Measurements from ENCODE around the gene ZSCAN10.

ZSCAN10 gene

DNA sequence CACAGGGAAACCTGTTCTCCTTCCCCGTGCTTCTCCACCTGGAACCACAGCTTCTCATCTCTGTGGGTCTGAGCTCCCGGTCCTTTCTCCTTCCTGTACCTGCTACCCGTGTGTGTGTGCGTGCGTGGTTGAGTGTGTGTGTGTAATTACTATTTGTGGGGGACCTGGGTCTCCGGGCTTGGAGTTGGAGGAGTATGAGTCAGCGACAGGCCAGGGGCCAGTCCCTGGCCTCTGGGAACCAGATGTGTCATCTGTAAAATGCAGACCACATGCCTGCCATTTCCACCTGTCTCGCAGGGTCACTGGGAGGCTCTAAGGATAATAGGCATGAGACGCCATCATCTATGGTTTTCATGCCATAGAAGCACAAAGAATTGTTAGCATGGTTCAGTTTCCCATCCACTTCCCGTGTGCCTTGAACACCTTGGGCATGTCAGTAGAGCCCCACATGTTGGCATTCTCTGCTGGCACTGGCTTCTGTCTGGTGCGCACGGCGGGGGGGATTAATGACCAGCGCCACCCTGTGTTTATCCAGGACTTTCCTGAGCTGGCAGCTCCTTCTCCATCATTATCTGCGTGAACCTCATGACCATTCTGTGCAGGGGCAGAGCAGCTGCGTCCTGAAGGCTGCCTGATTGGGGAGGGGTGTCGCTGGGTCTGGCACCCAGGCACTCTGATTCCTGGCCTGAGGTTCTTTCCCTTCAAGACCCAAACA is 14.8 kb upstream of the ZSCAN10 start:
- DNase-seq (ENCODE audit: low read depth, low spot score) = no peak
- no peak overlapping the region for H3K4me3 ChIP-seq (ENCODE audit: low read length)

GRCh38 chr16:3112881-3113574 is 13.9 kb upstream of the ZSCAN10 start:
- DNase-seq (ENCODE audit: low read depth, low spot score) = no peak

DNA sequence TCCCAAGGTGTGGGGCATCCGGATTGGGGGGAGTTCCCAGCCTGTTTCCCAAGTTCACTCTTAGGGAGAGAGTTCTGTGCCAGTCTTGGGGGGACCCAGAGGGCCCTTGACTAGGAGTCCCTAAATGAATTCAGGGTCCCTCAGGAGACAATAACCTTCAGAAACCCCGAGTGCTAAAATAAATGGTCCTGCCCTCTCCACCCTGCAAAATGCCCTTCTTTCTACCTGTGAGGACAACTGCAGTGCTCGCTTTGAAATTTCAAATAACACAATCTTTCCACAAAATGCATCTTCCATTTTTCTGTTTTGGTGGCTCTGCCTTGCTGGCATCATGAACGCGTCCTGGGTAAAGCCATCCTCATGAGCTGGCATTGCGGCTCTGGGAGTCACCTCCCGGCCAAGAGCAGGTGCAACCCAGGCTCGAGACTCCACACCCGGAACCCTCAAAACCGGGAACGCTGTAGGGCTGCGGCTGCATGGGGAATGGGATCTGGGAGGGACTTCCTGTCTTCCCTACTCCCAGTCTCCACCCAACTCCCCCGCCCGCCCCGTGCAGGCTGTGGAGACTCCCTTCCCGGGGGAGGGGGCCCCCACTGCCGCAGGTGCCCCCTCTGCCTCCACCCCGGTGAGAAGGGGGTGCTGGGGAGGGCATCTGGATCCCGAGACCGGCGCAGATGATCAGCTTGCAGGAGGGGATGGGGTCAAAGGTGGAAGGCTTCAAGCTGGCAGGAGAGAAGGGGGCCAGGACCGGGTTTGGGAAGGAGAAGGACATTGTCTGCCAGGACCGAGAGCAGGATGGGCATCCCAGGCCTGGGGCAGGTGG is 13.2 kb upstream of the ZSCAN10 start, which contains the start of gene ZNF205:
ZNF205 (plus strand) TSS at position 529 of the 823 bp plus-strand sequence. CDS start 845 bp downstream, outside the sequence.
- H3K4me3 ChIP-seq (ENCODE audit: low read length) = no peak within 1 kb of the TSS
- no peak for DNase-seq (ENCODE audit: low read depth, low spot score)

More at GRCh38 chr16:3112881-3113574, 13.9 kb upstream of the ZSCAN10 start:
- H3K4me3 ChIP-seq (ENCODE audit: low read length) = no peak overlapping the region

- peak overlapping the region; percentile 60 for H3K4me3 ChIP-seq (ENCODE audit: low read length)
- DNase-seq (ENCODE audit: low read depth, low spot score) = peak; percentile 60
Observed at GRCh38 chr16:3106205-3106928, 7.3 kb upstream of the ZSCAN10 start.

GRCh38 chr16:3101841-3102470 is 2.9 kb upstream of the ZSCAN10 start:
- DNase-seq (ENCODE audit: low read depth, low spot score) = no peak
- no peak overlapping the region for H3K4me3 ChIP-seq (ENCODE audit: low read length)

- no peak overlapping the region for H3K4me3 ChIP-seq (ENCODE audit: low read length)
- peak; percentile 49 for DNase-seq (ENCODE audit: low read depth, low spot score)
Observed at GRCh38 chr16:3101018-3101840, 2.1 kb upstream of the ZSCAN10 start.

DNA sequence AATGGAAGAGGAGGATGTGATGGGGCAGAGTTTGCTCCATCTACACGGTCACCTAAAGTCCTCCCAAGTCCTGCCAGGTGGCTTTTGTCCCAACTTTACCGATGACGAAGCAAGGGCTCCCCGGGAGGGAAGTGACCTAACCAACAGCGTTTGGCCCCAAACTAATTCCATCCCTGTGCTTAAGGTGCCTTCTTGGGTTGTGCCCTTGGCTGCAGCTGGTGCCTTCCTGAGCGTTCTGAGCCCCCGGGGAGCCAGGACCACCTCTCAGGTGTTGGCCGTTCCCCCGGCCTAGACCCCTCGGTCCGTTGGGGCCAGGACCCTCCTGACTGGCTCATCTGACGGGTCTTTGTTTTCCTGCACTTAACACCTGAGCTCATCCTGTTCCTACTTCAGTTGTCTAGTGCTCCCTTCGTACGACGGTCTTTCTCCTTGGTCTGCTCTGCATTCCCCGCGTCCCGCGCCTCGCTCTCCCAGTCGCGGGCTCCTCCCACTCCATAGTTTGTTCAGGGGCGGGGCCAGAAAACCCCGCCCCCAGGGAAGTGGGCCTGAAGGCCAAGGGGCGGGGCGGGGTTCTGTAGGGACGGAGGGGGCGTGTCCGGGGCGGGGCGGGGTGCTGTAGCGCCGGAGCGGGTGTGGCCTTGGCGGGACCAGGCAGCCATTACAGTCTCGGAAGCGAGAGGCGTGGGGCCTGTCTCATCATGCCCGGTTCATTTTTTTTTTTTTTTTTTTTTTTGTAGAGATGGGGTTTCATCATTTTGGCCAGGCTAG is 822 bp upstream of the ZSCAN10 start:
- H3K4me3 ChIP-seq (ENCODE audit: low read length) = peak overlapping the region; percentile 32
- peak; percentile 83 for DNase-seq (ENCODE audit: low read depth, low spot score)

DNA sequence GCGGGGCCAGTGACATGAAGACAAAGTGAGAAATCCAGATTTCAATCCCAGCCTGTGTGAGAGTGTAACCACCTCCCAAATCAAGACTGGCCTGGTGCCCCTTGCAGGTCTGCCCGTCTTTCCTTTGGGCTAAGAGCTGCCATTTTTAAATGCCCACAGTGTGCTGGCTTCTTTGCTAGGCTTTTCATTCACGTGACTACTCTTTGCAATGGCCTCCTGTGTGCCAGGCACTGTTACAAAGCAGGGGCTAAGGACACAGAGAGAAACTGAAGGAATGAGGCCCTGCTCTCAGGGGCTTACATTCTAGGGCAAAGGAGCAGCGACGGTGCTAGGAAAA is 269 bp upstream of the ZSCAN10 start:
- no peak overlapping the region for H3K4me3 ChIP-seq (ENCODE audit: low read length)
- DNase-seq (ENCODE audit: low read depth, low spot score) = no peak

DNA sequence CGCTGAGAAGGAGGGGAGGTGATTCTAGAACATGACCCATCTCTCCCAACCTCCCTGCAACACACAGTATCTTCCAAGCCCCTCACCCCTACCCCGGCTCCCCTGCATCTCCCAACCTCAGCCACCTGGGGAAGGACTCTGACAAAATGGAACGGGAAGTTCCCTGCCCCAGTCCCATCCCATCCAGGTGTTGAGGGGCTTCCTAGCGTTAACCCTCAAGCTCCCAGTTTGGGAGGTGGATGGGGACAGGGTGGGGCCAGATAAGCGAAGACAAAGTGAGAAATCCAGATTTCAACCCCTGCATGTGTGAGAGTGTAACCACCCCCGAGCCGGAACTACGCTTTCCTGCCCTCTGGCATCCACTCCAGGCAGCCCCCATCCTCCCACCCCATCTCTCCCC is 1.8 kb downstream of the ZSCAN10 start:
- no peak for DNase-seq (ENCODE audit: low read depth, low spot score)
- H3K4me3 ChIP-seq (ENCODE audit: low read length) = no peak overlapping the region

GRCh38 chr16:3096362-3096761 is 2.7 kb downstream of the ZSCAN10 start:
- no peak for DNase-seq (ENCODE audit: low read depth, low spot score)
- H3K4me3 ChIP-seq (ENCODE audit: low read length) = no peak overlapping the region

DNA sequence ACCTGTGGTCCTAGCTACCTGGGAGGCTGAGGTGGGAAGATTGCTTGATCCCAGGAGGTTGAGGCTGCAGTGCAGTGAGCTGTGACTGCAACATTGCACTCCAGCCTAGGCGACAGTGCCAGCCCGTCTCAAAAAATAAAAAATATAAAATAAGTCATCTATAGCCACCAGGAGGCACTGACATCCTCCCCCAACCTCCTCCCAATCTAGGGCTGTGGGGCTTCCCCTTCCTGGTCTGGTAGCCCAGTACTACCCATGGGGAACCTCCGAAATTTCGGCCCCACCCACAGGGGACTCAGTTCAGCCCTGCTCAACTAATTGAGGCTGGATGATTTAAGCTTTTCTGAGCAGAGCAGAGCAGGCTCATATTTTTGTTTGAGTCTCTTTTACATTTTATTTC is 3.2 kb downstream of the ZSCAN10 start:
- H3K4me3 ChIP-seq (ENCODE audit: low read length) = no peak overlapping the region
- no peak for DNase-seq (ENCODE audit: low read depth, low spot score)

DNA sequence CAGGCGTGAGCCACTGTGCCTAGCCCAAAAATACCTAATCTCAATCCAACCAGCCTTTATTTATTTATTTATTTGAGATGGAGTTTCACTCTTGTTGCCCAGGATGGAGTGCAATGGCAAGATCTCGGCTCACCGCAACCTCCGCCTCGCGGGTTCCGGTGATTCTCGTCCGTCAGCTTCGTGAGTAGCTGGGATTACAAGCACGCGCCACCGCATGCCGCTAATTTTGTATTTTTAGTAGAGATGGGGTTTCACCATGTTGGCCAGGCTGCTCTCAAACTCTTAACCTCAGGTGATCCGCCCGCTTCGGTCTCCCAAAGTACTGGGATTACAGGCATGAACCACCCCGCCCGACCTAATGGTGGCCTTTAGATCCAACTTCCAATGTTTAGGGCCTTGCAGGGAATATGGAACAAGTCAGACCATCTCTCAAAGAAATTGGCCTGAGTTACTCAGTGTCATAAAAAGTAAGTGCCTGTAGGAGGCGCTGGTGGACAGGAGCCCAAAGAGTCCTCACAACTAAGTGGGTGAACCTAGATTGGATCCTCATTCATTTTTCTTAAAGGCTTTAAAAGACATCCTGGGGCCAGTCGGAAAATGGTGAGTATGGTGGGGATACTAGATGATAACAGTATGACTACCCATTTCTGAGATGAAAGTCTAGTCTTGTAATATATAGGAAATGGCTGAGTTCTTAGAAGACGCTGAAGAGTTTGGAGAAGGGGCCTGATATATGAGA is 4.6 kb downstream of the ZSCAN10 start:
- DNase-seq (ENCODE audit: low read depth, low spot score) = peak; percentile 61
- no peak overlapping the region for H3K4me3 ChIP-seq (ENCODE audit: low read length)

DNA sequence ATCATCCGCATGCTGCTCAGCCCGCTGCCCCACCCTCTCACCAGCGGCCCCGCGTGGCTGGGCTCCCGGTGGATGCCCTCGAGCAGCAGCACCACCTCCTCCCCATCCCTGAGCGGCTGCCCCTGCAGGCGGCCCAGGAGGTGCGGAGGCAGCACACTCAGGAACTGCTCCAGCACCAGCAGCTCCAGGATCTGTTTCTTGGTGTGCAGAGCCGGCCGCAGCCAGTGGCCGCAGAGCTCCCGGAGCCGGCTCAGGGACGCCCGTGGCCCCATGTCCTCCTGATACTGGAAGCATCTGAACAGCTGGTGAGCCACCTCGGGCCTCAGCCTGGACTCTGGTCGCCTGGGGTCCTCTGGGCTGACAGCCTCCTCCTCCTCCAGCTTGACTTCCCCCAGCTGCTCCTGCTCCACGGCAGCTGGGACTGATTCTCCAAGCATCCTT is 6.6 kb downstream of the ZSCAN10 start:
- no peak overlapping the region for H3K4me3 ChIP-seq (ENCODE audit: low read length)
- no peak for DNase-seq (ENCODE audit: low read depth, low spot score)

- no peak for DNase-seq (ENCODE audit: low read depth, low spot score)
Observed at GRCh38 chr16:3091551-3091950, 7.5 kb downstream of the ZSCAN10 start.

DNA sequence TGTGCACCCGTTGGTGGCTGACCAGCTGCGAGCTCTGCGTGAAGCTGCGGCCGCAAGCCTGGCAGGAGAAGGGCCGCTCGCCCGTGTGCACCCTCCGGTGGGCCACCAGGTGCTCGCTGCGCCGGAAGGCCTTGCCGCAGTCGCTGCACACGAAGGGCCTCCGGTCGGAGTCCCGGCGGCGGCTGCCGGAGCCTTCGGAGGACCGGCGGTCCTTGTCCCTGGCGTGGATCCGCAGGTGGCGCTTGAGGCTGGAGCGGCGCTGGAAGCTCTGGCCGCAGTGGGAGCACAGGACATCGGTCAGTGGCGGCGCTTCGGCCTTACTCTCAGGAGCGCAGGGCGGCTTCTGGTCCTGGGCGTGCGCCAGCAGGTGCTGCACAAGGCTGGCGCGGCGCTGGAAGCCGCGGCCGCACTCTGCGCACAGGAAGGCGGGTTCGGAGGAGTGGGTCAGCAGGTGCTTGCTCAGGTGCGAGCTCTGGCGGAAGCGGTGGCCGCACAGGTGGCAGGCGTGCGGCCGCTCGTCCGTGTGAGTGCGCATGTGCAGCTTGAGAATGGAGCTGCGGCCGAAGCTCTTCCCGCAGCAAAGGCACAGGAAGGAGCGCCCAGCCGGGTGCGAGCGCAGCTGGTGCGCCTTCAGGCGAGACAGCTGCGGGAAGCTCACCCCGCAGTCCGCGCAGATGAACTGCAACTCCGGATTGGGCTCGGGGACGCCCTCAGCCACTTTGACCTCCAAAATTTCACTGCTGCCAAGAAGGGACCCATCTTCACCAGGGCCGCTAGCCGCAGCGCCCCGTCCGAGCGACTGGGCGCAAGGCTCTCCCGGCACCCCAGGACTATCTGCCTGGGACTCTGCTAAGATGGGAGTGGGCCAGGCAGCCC is 9.1 kb downstream of the ZSCAN10 start:
- DNase-seq (ENCODE audit: low read depth, low spot score) = no peak
- no peak overlapping the region for H3K4me3 ChIP-seq (ENCODE audit: low read length)

More at GRCh38 chr16:3091551-3091950, 7.5 kb downstream of the ZSCAN10 start:
- H3K4me3 ChIP-seq (ENCODE audit: low read length) = no peak overlapping the region
